Activated CD4-positive, alpha-beta T cell treated with anti-CD3 and anti-CD28 coated beads, Interleukin-2, amount 10 ng/mL, durations not matched to agents 7 days and 5 days (primary cell): ENCODE measurements around the gene SNED1. TPM values are rescaled to one million over a fixed set of nuclear protein-coding genes. Genes with fewer than 3 reads are reported as not detected.

ENCODE experiments used
- CTCF ChIA-PET: fragments of 350-600 bp; sonication (Branson Sonifier 250); formaldehyde crosslinking; loops from one replicate; lab custom pipeline; 2021; ENCODE audit warnings: antibody characterized with exemption; lab: Charles Lee
- POLR2A ChIA-PET: fragments of 350-600 bp; sonication (Branson Sonifier 250); formaldehyde crosslinking; loops from one replicate; lab custom pipeline; 2021; ENCODE audit warnings: antibody characterized with exemption; lab: Charles Lee
- DNase-seq: peaks from one replicate; pipeline ENCODE4 v3.0.0-alpha.2; 2020
- H3K27ac Mint-ChIP-seq: one replicate; pipeline ENCODE4 v1.8.0; 2021; ENCODE audit warnings: mild to moderate bottlenecking, moderate library complexity, mixed read lengths
- H3K27me3 Mint-ChIP-seq: one replicate; pipeline ENCODE4 v1.8.0; 2021; ENCODE audit warnings: mixed read lengths
- H3K36me3 Mint-ChIP-seq: one replicate; pipeline ENCODE4 v1.8.0; 2021; ENCODE audit warnings: low read depth, mixed read lengths
- H3K4me1 Mint-ChIP-seq: one replicate; pipeline ENCODE4 v1.8.0; 2021; ENCODE audit warnings: mixed read lengths
- H3K4me3 Mint-ChIP-seq: one replicate; pipeline ENCODE4 v1.8.0; 2021; ENCODE audit warnings: mild to moderate bottlenecking, moderate library complexity, mixed read lengths
- H3K9me3 Mint-ChIP-seq: one replicate; pipeline ENCODE4 v1.8.0; 2021; ENCODE audit warnings: mixed read lengths
- total RNA-seq, 2 experiments: library from RNA; stranded (reverse); gene quantifications; one replicate each; pipeline ENCODE4 v1.2.3, GENCODE V29; 2021

The SNED1 gene
- total RNA-seq, 2 experiments from 2014 or later: 6.1 to 8.6 TPM

- no peak for DNase-seq
- POLR2A ChIA-PET: no interaction called here
- Mint-ChIP-seq H3K27me3 (no peaks in the 10 kb centered on the region), H3K4me3 (no peak overlapping the region), H3K9me3 (no peaks in the 10 kb centered on the region), H3K4me1 (no peaks in the 10 kb centered on the region), H3K36me3 (peaks cover 20% of the 10 kb centered on the region), H3K27ac (no peak overlapping the region)
- CTCF ChIA-PET: interaction anchor here (0.8 kb wide), 1 partner anchor 130 kb away, joined by 4 read pairs; no protein-coding TSS in a partner anchor
Observed at GRCh38 chr2:241140445-241140840, 142.0 kb downstream of the SNED1 start.

- ChIA-PET POLR2A (no interaction called here), CTCF (interaction anchor here (1.1 kb wide), 1 partner anchor 14 kb away, joined by 3 read pairs; no protein-coding TSS in a partner anchor)
- no peak for DNase-seq
- peaks cover 2% of the 10 kb centered on the region for H3K4me1 Mint-ChIP-seq
- no peaks in the 10 kb centered on the region for H3K9me3 Mint-ChIP-seq
- no peak overlapping the region for H3K4me3 Mint-ChIP-seq
- peaks cover 17% of the 10 kb centered on the region for H3K36me3 Mint-ChIP-seq
- H3K27ac Mint-ChIP-seq: no peak overlapping the region
- no peaks in the 10 kb centered on the region for H3K27me3 Mint-ChIP-seq
Observed at GRCh38 chr2:241141214-241141770, 142.9 kb downstream of the SNED1 start.

- POLR2A ChIA-PET: no interaction called here
- no peak overlapping the region for H3K4me3 Mint-ChIP-seq
- H3K36me3 Mint-ChIP-seq: peaks cover 14% of the 10 kb centered on the region
- H3K27me3 Mint-ChIP-seq: no peaks in the 10 kb centered on the region
- no peaks in the 10 kb centered on the region for H3K9me3 Mint-ChIP-seq
- H3K4me1 Mint-ChIP-seq: peaks cover 6% of the 10 kb centered on the region
- DNase-seq: no peak
- CTCF ChIA-PET: interaction anchor here (1.1 kb wide), 1 partner anchor 15 kb away, joined by 3 read pairs; no protein-coding TSS in a partner anchor
- no peak overlapping the region for H3K27ac Mint-ChIP-seq
Observed at GRCh38 chr2:241142063-241142462, 143.6 kb downstream of the SNED1 start.

GRCh38 chr2:241142593-241142992 is 144.2 kb downstream of the SNED1 start:
- DNase-seq: no peak
- Mint-ChIP-seq H3K4me3 (no peak overlapping the region), H3K36me3 (peaks cover 13% of the 10 kb centered on the region), H3K4me1 (peaks cover 9% of the 10 kb centered on the region), H3K27me3 (no peaks in the 10 kb centered on the region), H3K9me3 (no peaks in the 10 kb centered on the region), H3K27ac (no peak overlapping the region)
- ChIA-PET POLR2A (no interaction called here), CTCF (no interaction called here)

Other genes starting within 250 kb of the SNED1 start
- gene KIF1A, start 178.4 kb upstream of the SNED1 start, total RNA-seq: under 1 TPM; 0.37 to 0.40 TPM
- gene AGXT, start 129.8 kb upstream of the SNED1 start, total RNA-seq: not detected
- gene MAB21L4, start 102.5 kb upstream of the SNED1 start, total RNA-seq: not detected
- not detected for gene CROCC2, start 92.3 kb upstream of the SNED1 start, total RNA-seq
- gene MTERF4, start 103.7 kb downstream of the SNED1 start, total RNA-seq: 10 to 100 TPM; 38.0 to 41.0 TPM
- 10 to 100 TPM; 55.5 to 62.0 TPM for gene PASK, start 150.9 kb downstream of the SNED1 start, total RNA-seq
- gene PPP1R7, start 151.8 kb downstream of the SNED1 start, total RNA-seq: 100 to 1,000 TPM in 1 of 2 experiments, 10 to 100 TPM in 1; 89.5 to 110 TPM
- gene ANO7, start 190.1 kb downstream of the SNED1 start, total RNA-seq: under 1 TPM; 0.12 TPM